Amniotic epithelial cell (primary cell): ENCODE data around the gene MMS19.
A peak's percentile ranks its signal among the peaks of the same experiment; 100 is the strongest.
"Not testable (repeated sequence)": the region's sequence is repeated elsewhere in the genome, so short reads cannot be mapped to it uniquely, and the experiment has no call there.

Source experiments
- DNase-seq: peaks from one replicate; pipeline ENCODE4 v3.0.0-alpha.2; 2010; ENCODE audit warnings: low read depth

Gene MMS19

DNA sequence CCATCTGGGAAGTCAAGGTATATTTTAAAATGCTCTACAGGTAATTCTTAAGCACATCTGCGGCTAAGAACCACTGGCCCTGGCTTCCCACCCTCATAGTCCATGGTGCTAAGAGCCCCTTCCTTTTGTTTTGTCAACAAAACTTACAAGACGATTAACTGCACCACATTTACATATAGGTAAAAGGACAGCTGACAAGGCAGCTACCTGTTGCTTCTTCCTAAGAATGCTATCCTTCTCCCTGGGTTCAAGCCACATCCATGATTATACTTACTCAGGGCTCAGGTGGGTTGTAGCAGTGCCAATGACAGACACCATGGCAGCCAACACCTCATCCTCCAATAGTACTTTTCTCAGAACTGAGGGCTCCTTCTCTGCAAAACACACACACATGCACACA lies 35.9 kb downstream of the MMS19 start:
- no peak for DNase-seq

DNA sequence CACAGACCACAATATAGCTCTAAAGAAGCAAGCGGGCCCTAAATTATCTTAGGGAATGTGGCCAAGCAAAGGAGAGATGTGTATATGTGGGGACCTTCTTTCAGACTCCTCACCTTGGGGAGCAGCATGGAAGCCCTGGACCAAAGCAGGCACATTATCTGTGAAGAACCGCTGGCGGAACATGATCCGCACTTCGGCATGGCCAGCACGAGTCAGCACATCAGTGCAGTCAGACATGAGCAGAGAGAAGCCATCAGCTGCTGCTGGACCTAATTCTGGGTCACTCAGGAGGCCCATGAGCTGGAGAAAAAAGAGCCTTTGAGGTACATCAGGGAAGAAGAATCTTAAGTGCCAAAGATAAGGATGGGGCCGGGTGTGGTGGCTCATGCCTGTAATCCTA lies 38.3 kb downstream of the MMS19 start:
- no peak for DNase-seq

DNA sequence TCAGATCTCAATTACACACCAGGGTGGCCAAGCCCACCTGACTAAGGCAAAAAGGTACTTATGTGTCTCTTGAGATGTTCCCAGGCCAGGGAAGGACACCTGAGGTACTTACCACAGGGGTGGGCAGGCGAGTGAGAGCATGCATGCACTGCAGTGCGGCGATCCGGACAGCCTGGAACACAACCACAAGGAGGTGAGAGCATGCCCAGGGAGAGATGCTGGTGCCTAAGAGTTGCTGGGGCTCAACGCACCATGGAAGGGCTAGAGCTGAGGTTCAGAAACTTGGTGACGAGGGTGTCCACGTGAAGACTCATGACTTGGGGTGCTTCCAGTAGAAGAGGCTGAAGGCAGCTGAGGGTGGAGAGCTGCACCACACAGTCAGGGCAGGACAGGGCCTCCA lies 39.1 kb downstream of the MMS19 start:
- DNase-seq, result no peak

DNA sequence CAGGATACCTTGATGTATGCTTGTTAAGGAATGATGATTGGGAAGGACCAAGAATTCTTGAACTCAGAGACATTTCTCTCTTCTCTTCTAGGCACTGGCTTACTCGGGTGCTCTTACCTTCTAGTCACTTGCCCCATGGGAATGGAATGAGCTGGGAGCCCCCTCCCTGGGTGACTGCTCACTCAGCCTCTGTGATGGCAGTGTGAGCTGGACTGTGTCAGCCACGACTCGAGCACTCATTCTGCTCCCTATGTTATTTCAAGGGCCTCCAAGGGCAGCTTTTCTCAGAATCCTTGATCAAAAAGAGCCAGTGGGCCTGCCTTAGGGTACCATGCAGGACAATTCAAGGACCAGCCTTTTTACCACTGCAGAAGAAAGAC lies 41.5 kb downstream of the MMS19 start:
- no peak for DNase-seq

DNA sequence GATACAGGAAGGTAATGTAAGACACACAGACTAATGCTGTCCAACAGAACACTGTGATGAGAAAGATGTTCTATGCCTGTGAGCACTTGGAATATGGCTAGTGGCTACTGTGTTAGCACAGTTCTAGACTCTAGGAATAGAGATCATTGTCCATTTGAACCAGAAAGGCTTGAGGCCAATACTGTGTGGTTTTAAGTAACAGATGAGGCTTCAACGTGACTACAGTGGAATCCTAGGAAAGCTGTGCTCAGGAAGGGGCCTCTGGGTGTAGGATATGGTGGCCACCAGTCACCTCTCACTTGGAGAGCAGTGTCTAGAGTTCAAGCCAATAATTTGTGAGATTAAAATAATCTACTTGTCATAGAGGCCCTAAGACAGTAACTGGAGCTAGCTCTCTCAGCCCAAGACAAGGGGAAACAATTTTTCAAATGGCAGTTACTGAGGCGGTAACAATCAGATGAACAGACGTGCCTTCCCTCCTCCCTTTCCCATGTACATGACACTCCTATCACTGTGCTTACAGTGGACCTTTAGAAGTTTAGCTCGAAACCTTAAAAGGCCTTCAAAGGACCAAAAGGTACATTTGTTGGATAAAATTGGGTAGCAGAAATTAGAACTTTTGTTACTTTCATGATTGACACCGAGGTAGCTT lies 42.1 kb downstream of the MMS19 start:
- no peak for DNase-seq

DNA sequence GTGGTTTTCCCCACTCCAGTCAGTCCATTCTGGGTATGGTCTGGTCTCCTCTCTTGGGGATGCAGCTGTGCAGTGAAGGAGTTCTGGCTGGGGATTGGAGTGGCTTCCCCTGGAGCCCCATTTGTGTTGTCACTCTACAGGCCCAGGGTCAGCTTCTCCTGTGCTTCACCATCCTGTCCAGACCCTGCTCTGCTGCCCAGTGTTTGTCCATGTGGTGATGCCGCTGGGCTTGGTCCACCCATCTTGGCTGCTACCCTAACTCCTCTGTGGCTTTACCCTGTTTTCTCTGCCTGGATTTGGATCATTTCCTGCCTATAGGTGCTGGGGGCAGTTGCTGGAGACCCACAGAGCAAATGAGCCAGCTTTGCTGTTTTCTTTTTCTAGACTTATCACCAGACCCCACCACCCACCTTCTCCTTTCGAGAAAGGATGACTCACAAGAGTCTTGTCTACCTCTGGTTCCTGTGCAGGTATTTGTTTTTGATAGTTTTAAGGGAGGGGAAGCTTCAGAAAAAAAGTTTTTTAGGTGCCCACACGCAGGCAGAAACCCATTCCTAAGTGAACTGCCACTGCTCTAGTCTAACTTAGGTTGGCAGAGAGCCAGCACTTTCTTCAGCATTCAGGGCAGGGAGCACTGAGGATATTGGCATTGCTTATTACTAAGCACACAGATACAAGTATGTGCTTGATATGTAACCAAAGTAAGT lies 43.7 kb downstream of the MMS19 start:
- DNase-seq, result peak; percentile 38

DNA sequence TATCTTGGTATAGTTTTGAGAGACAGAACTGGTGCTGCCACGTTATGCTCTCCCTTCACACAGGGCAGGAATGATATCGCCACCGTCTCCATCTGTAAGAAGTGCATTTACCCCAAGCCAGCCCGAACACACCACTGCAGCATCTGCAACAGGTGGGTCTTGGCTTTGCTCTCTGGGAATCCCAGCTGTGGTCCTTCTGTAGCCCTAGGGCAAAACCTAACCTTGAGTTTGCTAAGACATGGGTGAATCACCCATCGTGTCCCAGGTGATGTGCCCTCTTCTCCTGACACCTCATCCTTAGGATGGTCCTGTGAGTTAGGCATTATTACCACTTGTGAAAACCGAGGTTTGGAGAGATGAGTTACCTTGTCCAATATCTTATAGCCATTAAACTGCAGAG lies 45.9 kb downstream of the MMS19 start:
- no peak for DNase-seq

DNA sequence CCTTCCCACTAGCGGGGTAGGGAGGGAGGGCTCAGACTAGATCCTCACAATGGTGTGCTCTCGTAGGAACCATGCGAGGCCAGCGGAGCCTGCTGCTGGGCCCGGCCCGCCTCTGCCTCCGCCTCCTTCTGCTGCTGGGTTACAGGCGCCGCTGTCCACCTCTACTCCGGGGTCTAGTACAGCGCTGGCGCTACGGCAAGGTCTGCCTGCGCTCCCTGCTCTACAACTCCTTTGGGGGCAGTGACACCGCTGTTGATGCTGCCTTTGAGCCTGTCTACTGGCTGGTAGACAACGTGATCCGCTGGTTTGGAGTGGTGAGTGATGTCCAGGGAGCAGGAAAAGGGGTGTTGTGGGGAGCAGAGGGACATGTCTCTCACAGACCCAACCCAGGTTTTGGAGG lies 46.6 kb downstream of the MMS19 start:
- no peak for DNase-seq

DNA sequence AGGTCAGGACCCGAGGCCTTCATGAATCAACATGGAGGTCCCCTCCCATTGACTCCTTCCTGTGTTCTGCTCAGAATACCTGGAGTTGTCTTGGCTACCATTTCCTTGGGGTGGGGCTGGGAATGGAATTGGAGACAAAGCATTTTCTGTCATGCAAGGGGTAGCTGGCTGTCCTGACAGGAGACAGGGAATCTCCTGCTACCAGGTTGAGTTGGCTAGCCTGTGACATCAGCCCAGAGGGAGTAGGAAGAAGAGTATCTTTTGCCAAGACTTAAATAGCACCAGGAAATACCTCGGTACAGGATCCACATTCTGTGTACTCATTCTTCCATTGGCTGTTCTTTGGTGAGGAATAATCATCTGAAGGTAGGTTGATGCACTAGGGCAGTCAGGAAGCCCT lies 47.4 kb downstream of the MMS19 start:
- DNase-seq, result no peak

DNA sequence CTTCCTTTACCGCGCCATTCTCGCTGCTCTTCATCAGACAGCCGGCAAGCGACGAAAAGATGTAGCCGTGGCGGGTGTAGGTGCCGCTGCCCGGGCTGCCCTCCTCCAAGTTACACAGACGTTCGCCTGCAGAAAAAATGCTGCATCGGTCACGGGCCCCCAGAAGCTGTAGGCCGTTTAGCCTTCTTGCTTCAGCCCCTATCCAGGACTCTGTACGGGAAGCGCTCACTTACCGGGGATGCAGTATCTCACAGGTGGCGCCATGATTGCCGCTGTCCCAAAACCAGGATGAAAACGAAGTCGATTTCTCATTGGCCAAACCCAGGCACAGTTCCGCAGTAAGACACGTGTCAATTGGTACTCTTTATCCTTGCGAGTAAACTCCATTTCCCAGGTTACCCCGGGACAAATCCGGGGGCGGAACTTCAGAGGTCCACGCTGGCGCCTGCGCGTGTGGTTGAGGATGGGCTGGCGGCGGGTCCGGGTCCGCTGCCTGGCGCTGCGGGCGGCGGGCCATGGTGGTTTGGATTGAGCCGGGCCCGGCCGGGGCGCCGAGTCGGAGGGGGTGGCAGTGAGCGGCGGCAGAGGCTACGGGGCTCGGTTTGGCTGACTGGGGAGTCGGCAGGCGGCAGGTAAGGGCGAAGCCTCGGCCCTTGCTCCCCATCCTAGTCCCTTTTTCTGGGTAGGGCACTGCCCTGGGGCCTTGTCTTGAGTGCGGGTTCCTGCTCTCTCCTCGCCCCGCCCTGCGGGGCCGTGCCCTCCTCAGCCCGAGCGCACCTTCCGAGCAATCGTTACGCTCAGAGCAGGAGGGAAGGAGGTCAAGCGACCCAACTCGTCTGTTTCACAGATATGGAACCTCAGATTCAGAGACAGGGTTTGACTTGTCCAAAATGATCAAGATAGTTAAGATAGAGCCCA lies 52.2 kb downstream of the MMS19 start, which contains the start of the genes EXOSC1 and ZDHHC16:
Gene EXOSC1 (minus strand): TSS at position 285 of the 918 bp plus-strand sequence. CDS start 21 bp downstream, at position 264.
Gene ZDHHC16 (plus strand): TSS at position 454 of the 918 bp plus-strand sequence. CDS start 5,501 bp downstream, outside the sequence.
- peak; percentile 96 for DNase-seq

DNA sequence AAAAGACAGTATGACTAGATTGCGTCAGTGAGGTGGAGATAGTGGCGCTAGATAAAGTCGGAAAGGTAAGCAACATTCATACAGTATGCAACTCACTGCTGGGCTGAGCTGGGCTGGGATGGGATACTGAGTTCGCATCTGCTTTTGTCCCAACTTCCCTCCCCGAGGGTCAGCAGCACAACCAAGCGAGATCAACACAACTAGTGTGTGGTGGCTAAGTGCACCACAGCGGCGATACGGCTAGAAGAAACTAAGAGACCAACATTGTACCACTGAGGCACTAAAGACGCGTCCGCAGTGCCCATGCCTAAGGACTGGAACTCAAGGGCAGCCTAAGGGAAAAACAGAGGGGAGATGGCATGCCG lies 52.9 kb downstream of the MMS19 start:
- no peak for DNase-seq

DNA sequence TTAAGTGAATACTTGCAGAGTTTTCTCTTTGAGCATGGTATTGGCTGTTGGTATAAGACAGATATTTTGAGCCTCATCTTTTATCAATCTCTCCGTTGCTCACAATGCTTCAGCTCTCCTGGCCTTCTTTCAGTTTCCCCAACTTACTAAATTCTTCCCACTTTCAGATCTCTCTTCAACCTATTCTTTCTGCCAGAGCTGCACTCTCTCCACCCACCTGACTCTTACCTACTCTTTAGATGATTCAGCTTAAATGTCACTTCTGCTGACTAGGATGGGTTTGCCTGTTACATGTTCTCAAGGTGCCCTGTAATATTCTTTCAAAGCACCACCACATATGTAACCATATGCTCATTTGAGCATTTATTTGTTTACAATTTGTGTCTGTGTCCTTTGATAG lies 54.0 kb downstream of the MMS19 start:
- no peak for DNase-seq

DNA sequence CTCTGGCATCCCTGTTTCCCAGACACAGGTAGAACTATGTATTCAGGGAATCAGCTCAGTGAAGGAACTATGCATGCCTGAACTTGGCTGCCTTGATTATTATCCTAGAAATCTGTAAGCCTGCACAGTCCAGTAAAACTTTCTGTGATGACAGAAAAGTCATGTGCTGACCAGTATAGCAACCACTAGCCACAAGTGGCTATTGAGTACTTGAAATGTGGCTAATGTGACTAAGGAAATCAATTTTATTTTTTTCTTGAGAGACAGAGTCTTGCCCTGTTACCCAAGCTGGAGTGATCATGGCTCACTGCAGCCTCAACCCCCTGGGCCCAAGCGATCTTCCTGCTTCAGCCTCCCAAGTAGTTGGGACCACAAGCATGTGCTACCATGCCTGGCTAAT lies 55.9 kb downstream of the MMS19 start:
- no peak for DNase-seq

DNA sequence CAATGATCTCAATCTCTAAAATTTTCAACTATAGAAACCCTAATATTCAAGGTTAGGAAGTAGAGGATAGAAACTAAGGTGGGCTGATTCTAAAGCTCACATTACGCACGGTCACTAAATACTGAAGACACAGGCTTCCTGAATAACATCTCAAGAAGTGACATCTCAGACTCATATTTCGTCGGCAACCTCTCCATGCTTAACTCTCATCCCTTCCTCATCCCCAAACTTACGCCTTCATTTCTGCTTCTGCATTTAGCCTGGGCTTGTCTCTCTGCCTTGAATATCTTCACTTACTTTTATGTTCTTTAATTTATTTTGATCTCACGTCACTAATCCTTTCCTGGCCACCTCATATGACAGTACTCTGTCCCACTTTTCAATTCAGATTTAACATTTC lies 63.0 kb downstream of the MMS19 start:
- DNase-seq, result no peak

DNA sequence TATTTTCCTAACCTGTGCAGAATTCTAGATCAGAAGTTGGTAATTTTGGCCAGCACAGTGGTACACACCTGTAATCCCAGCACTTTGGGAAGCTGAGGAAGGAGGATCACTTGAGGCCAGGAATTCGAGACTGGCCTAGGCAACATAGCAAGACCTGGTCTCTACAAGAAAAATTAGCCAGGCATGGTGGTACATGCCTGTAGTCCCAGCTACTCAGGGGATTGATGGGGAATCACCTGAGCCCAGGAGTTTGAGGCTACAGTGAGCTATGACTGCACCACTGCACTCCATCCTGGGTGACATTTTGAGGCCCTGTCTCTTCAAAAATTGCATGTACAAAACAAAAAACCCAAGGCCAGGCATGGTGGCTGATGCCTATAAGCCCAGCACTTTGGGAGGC lies 63.7 kb downstream of the MMS19 start:
- DNase-seq, result no peak

DNA sequence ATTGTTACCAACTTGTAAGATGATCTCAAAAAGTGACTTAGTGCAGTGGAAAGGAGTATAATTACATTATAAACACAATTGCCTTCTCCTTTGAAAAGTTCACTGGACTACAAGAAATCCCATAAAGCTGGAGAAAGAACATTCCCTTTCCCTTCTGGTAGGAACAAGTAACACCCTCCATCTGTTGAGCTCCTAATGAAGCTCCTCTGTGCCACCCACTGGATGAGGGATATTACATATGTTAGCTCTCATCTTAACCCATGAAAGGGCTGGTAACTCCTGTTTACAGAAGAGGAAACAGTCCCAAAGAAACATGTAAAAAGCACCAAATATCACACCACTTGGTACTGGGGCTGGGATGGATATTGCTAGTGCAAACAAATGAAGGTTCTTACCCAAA lies 64.2 kb downstream of the MMS19 start:
- no peak for DNase-seq

DNA sequence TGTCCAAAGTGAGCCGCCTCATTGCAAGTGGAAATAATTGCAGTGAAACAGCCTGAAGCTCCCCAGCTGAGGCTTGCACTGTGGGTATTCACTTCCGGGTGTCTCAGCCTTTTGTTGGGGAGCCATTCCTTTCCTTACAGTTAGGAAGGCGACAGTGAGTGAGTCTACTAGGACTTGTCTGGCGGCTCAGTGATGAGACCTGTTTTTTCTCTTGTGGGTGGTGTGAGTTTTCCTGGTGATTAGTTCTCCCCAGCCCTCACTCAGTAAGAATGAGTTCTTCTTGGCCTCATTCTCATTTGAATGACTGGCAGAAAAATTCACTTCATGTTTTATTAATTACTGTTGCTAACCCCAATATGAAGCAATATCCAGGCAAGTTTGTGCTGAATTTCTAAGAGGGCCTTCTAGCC lies 69.6 kb downstream of the MMS19 start:
- DNase-seq, result peak; percentile 68

DNA sequence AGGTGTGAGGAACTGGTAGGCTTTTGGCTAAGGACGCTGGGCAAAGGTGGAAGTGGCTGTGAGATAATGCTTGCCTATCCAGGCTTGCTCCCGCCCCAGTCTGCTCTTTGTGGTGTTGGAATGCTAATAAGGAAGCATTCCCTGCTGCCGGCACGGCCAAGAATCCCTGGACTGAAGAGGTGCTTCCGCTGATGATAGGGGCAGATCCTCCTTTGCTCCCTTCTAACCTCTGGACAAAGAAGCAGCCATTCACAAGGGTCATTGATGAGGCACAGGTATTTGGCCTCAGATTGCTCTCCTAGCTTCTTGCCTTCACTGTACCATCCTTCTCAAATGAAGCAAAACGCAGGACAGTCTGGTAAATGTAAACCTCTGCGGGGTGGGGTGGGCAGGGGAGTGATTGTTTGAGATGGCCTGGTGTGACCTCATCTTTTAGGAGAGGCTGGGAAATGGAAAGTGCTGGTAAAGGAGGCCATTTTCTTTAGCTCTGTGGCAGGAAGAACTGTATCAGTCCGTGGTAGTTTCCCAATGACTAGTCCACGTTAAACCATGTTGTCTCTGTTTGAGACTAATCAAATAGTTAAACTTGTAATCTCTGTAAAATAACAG lies 70.5 kb downstream of the MMS19 start:
- peak; percentile 37 for DNase-seq

DNA sequence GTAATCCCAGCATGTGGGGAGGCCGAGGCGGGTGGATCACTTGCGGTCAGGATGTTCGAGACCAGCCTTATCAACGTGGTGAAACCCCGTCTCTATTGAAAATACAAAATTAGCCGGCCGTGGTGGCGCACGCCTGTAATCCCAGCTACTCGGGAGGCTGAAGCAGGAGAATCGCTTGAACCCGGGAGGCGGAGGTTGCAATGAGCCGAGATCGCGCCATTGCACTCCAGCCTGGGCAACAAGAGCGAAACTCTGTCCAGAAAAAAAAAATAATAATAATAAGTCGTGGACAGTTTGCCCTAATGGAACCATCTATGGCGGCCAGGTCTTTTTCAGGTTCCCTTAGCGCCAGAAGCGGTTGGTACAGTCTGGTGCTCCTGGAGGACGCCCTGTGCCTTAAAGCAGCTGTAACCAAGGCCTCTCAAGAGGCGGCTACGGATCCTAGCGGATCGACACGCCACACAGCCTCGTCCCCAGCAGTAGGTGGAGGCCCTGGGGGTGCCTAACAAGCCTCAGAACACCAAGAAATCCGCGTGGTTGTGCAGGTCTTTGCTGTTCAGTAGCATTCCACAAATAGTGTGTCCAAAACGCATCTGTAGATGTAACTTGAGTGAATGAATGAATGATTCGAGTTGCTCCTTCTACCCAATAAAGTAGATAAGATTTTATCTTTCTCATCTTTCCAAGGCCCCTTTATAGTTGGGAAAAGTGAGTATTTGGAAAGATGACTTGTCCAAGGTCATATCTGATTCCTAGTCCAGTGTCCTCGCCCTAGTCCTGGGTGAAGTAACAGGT lies 71.2 kb downstream of the MMS19 start:
- no peak for DNase-seq

DNA sequence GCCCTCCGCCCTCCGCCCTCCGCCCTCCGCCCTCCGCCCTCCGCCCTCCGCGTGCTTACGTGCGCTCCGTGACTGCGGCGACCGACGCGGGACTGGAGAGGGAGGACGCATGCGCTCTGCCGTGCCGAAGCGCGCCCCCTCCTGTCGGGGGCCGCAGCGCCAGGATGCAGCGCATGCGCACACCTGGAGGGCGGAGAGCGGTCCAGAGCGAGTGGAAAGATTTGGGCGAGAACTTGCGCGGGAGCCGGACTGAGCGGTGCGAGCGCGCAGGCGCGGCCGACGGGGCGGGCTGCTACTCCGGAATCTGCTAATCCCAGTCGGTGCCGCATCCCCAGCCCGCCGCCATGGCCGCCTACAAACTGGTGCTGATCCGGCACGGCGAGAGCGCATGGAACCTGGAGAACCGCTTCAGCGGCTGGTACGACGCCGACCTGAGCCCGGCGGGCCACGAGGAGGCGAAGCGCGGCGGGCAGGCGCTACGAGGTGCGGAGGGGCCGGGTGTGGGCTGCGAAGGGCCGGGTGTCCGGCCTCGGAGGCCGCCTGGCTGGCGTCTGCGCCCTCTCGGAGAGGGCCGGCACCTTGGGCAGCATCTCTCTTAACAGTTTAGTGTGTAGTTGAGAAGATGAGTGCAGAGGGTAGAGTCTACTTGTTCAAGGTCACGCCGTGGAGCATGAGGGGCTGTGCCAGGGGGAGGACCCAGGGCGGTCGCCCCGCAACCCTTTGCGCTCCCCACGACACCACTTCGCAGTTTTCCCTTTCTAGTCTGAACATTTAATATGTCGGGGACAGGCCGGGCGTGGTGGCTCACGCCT lies 72.1 kb downstream of the MMS19 start, which contains the start of gene PGAM1:
Gene PGAM1 (plus strand): TSS at position 228 of the 812 bp plus-strand sequence. CDS start 117 bp downstream, at position 345.
- DNase-seq, result peak; percentile 92

DNA sequence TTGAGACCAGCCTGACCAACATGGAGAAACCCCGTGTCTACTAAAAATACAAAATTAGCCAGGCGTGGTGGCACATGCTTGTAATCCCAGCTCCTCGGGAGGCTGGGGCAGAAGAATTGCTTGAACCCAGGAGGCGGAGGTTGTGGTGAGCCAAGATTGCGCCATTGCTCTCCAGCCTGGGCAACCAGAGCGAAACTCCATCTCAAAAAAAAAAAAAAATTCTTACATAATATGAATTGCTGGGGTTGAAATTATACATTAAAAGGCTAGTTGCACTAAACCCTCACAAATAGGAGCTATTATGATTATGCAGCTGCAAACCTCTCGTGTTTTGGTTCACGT lies 74.5 kb downstream of the MMS19 start:
- not testable (repeated sequence) for DNase-seq
